ENCODE results near the gene NOXA1.

Gene NOXA1

GRCh38 chr9:137455359-137455991, 32.3 kb downstream of the NOXA1 start:
- POLR2A ChIA-PET: no interaction called here
- peaks cover 0 to 54% of the 10 kb centered on the region in 2 experiments; a peak in 2 of 3 replicates for H3K36me3 ChIP-seq (ENCODE audit: control insufficient read depth in 2 of 2, insufficient read depth in 1 of 2, low read length in 2 of 2)

GRCh38 chr9:137456061-137456863, 33.1 kb downstream of the NOXA1 start:
- Histone ChIP-seq H3K27ac (ENCODE audit: extremely low read depth, low read depth, low read length) (peak overlapping the region; percentile 2; the same call in 1 of the 2 replicates), H3K36me3 (ENCODE audit: control insufficient read depth in 2 of 2, insufficient read depth in 1 of 2, low read length in 2 of 2) (peaks cover 0 to 54% of the 10 kb centered on the region in 2 experiments; a peak in 1 of 3 replicates), H3K4me3 (ENCODE audit: low read depth, low read length) (no peak overlapping the region), H3K9me3 (ENCODE audit: control insufficient read depth, insufficient read depth, low read depth, low read length) (no peaks in the 10 kb centered on the region), H3K4me1 (ENCODE audit: control insufficient read depth, insufficient read depth, low read length) (peaks cover 6% of the 10 kb centered on the region)
- CTCF ChIA-PET: interaction anchor here (0.6 to 1.8 kb wide), 5 partner anchors 11 to 508 kb away, joined by 3 to 14 read pairs (median 4); partner anchors contain the start of gene EXD3
- POLR2A ChIA-PET: interaction anchor here (1.2 kb wide), 1 partner anchor 215 kb away, joined by 4 read pairs; the partner anchor contains the start of gene TUBB4B
- TF ChIP-seq ZNF214 (tag by site-specific recombination; IDR thresholded peaks at IDR 0.05; ENCODE audit: borderline replicate concordance) (no peak), ZNF555 (tag by site-specific recombination; conservative IDR thresholded peaks at IDR 0.05) (no peak), ZNF830 (tag by site-specific recombination; IDR thresholded peaks at IDR 0.05; ENCODE audit: low read depth) (no peak), GLIS2 (tag by site-specific recombination; IDR thresholded peaks at IDR 0.05) (0 out of 2 replicates have a peak, but pooled peaks have one; percentile 8), ZNF37A (tag by site-specific recombination; IDR thresholded peaks at IDR 0.05) (no peak), GLIS1 (tag by site-specific recombination; IDR thresholded peaks at IDR 0.05) (peak; percentile 40), PRDM4 (tag by site-specific recombination; IDR thresholded peaks at IDR 0.05) (peak; percentile 86), PATZ1 (tag by site-specific recombination; IDR thresholded peaks at IDR 0.05) (0 out of 2 replicates have a peak, but pooled peaks have one; percentile 8), KLF1 (tag by site-specific recombination; IDR thresholded peaks at IDR 0.05) (peak; percentile 33; the same call in 1 of the 2 replicates)

More at GRCh38 chr9:137455359-137455991, 32.3 kb downstream of the NOXA1 start:
- Histone ChIP-seq H3K4me1 (ENCODE audit: control insufficient read depth, insufficient read depth, low read length) (peaks cover 6% of the 10 kb centered on the region), H3K9me3 (ENCODE audit: control insufficient read depth, insufficient read depth, low read depth, low read length) (no peaks in the 10 kb centered on the region), H3K4me3 (ENCODE audit: low read depth, low read length) (no peak overlapping the region), H3K27ac (ENCODE audit: extremely low read depth, low read depth, low read length) (no peak overlapping the region)
- CTCF ChIA-PET: interaction anchor here (1.0 kb wide), 1 partner anchor 9 kb away, joined by 4 read pairs; no protein-coding TSS in a partner anchor
- TF ChIP-seq SP7 (tag by site-specific recombination; IDR thresholded peaks at IDR 0.05) (no peak), CTCF (tag by site-specific recombination; IDR thresholded peaks at IDR 0.05) (no peak), ZNF626 (tag by site-specific recombination; IDR thresholded peaks at IDR 0.05) (no peak), GLIS2 (tag by site-specific recombination; IDR thresholded peaks at IDR 0.05) (0 out of 2 replicates have a peak, but pooled peaks have one; percentile 22), SCRT2 (tag by site-specific recombination; IDR thresholded peaks at IDR 0.05) (peak; percentile 72; the same call in 1 of the 2 replicates), ZSCAN30 (tag by site-specific recombination; IDR thresholded peaks at IDR 0.05) (no peak)

Data from HEK293 (cell line).